ENCODE results near the gene NLGN1. TPM values are rescaled to one million over a fixed set of nuclear protein-coding genes. Genes with fewer than 3 reads are reported as not detected.

Gene NLGN1
- total RNA-seq, 3 donors from 2014 or later (not counting 1 experiment from before 2014, with no cell fraction given): not detected

- H3K36me3 Mint-ChIP-seq: no peaks in the 10 kb centered on the region
- no peaks in the 10 kb centered on the region for H3K27me3 Mint-ChIP-seq (ENCODE audit: low read depth in 2 of 2)
- no peak for DNase-seq
- no peaks in the 10 kb centered on the region for H3K27me3 ChIP-seq (ENCODE audit: control insufficient read depth, insufficient read depth, low read length)
- H3K27ac Mint-ChIP-seq: no peak overlapping the region
- peaks cover 2 to 19% of the 10 kb centered on the region in 2 donors for H3K9me3 Mint-ChIP-seq
- H3K4me3 Mint-ChIP-seq: no peak overlapping the region
- H3K4me3 ChIP-seq (ENCODE audit: low read length): no peak overlapping the region
- no peaks in the 10 kb centered on the region for H3K4me1 Mint-ChIP-seq
- intact Hi-C loops (cut with micrococcal nuclease): no loop called here
- 95% methylated on average over 11 of the region's 12 CpGs for WGBS (ENCODE audit: insufficient coverage)
- no peak for ATAC-seq
- H3K36me3 ChIP-seq (ENCODE audit: control insufficient read depth, insufficient read depth, low read length): no peaks in the 10 kb centered on the region
- TF ChIP-seq CTCF (IDR thresholded peaks at IDR 0.05): no peak
- no peaks in the 10 kb centered on the region for H3K4me1 ChIP-seq (ENCODE audit: control insufficient read depth, insufficient read depth, low read length)
- H3K27ac ChIP-seq (ENCODE audit: low read length): no peak overlapping the region
- no peaks in the 10 kb centered on the region for H3K9me3 ChIP-seq (ENCODE audit: control insufficient read depth, insufficient read depth, low read length)
These were observed 835.3 kb downstream of the NLGN1 start for GRCh38 chr3:174232658-174233429.

GRCh38 chr3:174233511-174233910, 836.0 kb downstream of the NLGN1 start:
- Mint-ChIP-seq H3K9me3 (peaks cover 2 to 21% of the 10 kb centered on the region in 2 donors), H3K27me3 (ENCODE audit: low read depth in 2 of 2) (no peaks in the 10 kb centered on the region), H3K4me1 (no peaks in the 10 kb centered on the region), H3K4me3 (no peak overlapping the region), H3K36me3 (no peaks in the 10 kb centered on the region), H3K27ac (no peak overlapping the region)
- Histone ChIP-seq H3K4me1 (ENCODE audit: control insufficient read depth, insufficient read depth, low read length) (no peaks in the 10 kb centered on the region), H3K27me3 (ENCODE audit: control insufficient read depth, insufficient read depth, low read length) (no peaks in the 10 kb centered on the region), H3K36me3 (ENCODE audit: control insufficient read depth, insufficient read depth, low read length) (no peaks in the 10 kb centered on the region), H3K4me3 (ENCODE audit: low read length) (no peak overlapping the region), H3K27ac (ENCODE audit: low read length) (no peak overlapping the region), H3K9me3 (ENCODE audit: control insufficient read depth, insufficient read depth, low read length) (no peaks in the 10 kb centered on the region)
- ATAC-seq (no peak), DNase-seq (no peak)
- WGBS (ENCODE audit: insufficient coverage): 100% methylated on average over 1 of the region's 2 CpGs
- no peak for TF ChIP-seq CTCF (IDR thresholded peaks at IDR 0.05)
- intact Hi-C loops (cut with micrococcal nuclease): no loop called here

- ATAC-seq: no peak
These were observed 844.9 kb downstream of the NLGN1 start for GRCh38 chr3:174242311-174243041.

More at GRCh38 chr3:174242311-174243041, 844.9 kb downstream of the NLGN1 start:
- Histone ChIP-seq H3K4me3 (ENCODE audit: low read length) (no peak overlapping the region), H3K9me3 (ENCODE audit: control insufficient read depth, insufficient read depth, low read length) (peaks cover 2% of the 10 kb centered on the region), H3K36me3 (ENCODE audit: control insufficient read depth, insufficient read depth, low read length) (no peaks in the 10 kb centered on the region), H3K27ac (ENCODE audit: low read length) (no peak overlapping the region), H3K27me3 (ENCODE audit: control insufficient read depth, insufficient read depth, low read length) (no peaks in the 10 kb centered on the region), H3K4me1 (ENCODE audit: control insufficient read depth, insufficient read depth, low read length) (no peaks in the 10 kb centered on the region)
- Mint-ChIP-seq H3K9me3 (peaks cover 0 to 5% of the 10 kb centered on the region in 2 donors), H3K36me3 (no peaks in the 10 kb centered on the region), H3K27me3 (ENCODE audit: low read depth in 2 of 2) (no peaks in the 10 kb centered on the region), H3K4me1 (no peaks in the 10 kb centered on the region), H3K4me3 (no peak overlapping the region), H3K27ac (no peak overlapping the region)
- no peak for TF ChIP-seq CTCF (IDR thresholded peaks at IDR 0.05)
- DNase-seq: no peak
- intact Hi-C loops (cut with micrococcal nuclease): no loop called here
- WGBS (ENCODE audit: insufficient coverage): 96% methylated on average over 10 of the region's 10 CpGs
